Cerebellar cortex (tissue), 1 donor: ENCODE measurements around the gene CXCL6.

Experiments used
- DNase-seq: peaks from one replicate; pipeline ENCODE4 v3.0.0-alpha.2; 2015; ENCODE audit warnings: low spot score

CXCL6 gene

GRCh38 chr4:73842696-73843095 is 6.2 kb downstream of the CXCL6 start:
- no peak for DNase-seq

GRCh38 chr4:73843369-73843768 is 6.9 kb downstream of the CXCL6 start:
- DNase-seq: no peak

DNA sequence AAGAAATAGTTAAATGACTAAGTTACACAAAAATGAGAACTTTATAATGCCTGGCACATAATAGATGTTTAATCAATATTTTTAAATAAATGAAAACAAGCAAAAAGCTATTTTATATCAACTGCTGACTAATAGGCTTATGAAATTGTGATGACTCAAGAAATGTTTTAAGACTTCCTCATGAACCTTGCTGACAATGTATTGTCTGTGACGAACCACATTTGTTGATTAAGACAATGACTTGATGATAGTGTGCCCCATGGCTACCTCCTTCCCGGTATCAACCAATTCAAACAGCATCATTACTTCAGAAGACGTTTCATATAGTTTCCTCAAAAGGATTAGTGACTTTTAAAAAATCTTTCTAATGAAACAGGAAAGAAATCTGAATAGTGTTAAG is 7.9 kb downstream of the CXCL6 start:
- no peak for DNase-seq

DNA sequence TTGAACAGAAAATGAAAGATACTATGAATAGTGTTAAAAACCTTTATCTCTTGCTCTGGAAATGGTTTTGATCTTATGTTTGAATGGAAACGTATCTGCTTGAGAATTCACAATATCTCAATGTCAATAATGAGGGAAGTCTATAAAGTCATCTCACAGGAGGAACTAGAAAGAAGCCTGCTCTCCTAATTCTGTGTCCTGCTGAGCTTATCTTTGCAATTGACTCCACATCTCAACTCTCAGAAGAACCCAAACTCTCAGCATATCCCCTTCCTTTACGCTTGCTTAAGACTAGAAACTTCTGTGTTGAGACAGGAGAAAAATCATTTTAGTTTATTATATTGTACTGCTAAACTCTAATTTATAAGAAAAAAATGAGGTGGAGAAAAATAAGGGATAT is 8.3 kb downstream of the CXCL6 start:
- no peak for DNase-seq

DNA sequence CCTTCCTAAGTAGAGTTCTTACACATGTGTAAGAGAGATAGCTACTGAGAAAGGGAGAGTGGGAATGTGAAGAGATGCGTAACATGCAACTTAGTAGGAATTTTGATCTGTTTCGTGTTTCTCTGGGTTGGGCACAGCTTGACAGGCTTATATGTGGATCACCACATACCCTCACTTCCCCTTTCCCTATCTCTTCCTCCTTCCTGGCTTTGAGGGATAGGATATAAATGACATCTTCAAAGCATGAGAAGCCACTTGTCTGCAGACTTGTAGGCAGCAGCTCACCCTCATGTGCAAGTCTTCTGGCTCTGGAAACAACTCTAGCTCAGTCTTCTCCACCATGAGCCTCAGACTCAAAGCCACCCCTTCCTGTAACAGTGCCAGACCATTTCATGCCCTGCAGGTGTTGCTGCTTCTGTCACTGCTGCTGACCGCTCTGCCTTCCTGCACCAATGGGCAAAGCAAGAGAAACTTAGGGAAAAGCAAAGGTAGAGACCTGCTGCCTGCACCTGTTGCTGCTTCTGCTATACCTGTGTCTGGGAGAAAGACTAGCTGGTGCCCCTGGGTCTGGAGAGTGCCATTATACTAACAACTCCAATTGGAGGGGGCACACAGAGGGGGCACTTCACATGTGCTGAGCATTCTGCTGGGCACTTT is 11.2 kb downstream of the CXCL6 start:
- DNase-seq: no peak

DNA sequence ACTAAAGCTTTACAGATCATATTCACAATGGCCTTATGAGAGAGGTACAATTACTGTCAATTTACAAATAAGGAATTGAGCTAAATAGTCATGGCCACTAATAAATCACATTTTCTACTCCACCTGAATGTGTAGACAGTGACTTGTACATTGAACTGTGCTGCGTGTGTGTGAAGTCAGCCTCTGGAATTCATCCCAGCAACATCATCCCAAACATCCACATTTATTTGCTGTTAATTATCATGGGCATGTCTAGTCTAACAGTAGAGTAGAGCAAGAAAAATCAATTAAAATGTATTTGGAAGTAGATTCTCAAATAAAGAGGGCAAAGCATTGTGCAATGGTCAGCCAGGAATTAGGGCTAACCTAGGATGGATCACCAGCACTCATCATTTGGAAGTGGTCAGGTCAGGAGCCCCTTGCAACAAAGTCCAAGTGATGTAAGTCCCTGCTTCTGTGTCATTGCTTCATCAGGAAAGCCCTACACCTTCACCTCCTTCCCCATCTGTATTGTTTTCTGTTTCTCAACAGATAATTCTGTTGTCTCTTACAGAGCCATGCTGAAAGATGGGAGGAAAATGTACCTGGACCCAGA is 11.8 kb downstream of the CXCL6 start:
- no peak for DNase-seq

- no peak for DNase-seq
These were observed 13.9 kb downstream of the CXCL6 start for GRCh38 chr4:73850261-73850970.

GRCh38 chr4:73851293-73851692 is 14.8 kb downstream of the CXCL6 start:
- DNase-seq: no peak

DNA sequence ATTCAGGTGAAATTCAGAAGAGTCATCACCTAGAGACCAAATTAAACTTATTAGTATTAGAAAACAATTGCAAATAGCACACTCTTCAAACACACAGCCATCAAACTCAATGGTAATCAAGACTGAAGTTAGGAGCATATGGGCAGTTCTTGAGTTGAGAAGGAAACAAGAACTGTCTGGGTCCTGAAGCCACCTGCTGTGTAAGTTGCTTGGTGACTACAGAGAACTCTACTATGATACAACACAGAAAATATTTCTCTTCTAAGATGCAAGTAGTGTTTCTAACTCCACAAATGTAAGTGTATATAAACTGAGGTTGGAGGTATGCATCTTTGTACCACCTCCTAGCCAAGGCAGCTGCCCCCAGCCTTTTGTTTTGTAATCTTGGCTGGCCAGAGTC is 16.3 kb downstream of the CXCL6 start:
- no peak for DNase-seq

GRCh38 chr4:73853246-73853704 is 16.8 kb downstream of the CXCL6 start, which contains the start of gene PF4V1:
PF4V1 (plus strand) TSS chr4:73853296; CDS start chr4:73853363, 67 bp downstream.
- DNase-seq: no peak

DNA sequence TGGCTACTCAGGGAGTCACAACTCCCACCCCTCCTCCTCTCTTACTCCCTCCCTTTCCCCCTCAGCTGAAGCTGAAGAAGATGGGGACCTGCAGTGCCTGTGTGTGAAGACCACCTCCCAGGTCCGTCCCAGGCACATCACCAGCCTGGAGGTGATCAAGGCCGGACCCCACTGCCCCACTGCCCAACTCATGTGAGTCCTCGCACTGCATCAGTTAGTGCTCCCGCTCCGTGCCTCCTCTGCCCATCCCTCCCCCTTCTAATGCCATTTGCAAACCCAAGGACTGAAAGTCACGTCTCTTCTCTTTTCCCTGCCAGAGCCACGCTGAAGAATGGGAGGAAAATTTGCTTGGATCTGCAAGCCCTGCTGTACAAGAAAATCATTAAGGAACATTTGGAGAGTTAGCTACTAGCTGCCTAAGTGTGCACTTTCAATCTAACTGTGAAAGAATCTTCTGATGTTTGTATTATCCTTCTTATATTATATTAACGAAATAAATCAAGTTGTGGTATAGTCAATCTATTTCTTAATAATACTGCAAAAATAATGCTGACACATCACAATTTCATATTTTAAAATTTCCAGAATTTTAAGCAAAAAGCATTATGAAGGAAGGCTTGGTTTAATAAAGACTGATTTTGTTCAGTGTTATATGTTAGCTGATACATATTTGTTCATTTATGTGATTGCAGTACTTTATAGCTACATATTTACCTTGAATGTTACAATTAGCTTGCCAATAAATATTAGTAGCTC is 17.4 kb downstream of the CXCL6 start:
- DNase-seq: no peak

DNA sequence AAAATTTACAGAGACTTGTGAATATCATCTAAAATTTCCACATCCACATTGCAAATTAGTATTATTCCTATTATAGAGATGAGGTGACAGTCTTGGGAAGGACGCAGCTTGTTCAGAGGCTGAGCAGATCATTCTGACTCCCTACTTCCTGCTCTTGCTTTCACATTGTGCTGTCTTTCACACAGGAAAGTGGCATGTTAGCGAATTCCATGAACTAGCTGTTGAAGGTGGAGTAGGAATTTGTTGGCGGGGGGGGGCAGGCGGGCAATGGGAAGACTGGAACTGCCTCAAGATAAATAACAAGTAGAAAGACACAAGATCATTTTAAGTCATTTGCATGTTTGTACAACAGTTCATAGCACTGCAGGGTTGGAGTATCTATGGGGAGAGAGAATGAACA is 18.9 kb downstream of the CXCL6 start:
- no peak for DNase-seq

DNA sequence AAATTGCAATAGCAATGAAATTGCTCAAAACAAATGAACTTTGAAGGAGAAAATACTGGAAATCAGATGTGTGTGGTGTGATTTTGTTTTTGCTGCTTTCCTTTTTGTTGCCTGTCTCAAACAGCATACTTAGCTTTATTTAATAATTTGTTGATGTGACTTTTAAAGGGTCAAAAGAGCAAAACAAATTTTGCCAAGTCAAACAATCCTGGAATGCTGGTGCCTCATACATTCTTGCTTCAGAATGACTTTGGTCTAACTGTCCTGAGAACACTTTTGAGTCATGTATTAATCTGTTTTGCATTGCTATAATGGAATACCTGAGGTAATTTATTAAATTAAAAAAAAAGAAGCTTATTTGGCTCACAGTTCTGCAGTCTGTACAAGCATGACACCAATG is 20.0 kb downstream of the CXCL6 start:
- DNase-seq: no peak

GRCh38 chr4:73859614-73860088 is 23.2 kb downstream of the CXCL6 start:
- no peak for DNase-seq

DNA sequence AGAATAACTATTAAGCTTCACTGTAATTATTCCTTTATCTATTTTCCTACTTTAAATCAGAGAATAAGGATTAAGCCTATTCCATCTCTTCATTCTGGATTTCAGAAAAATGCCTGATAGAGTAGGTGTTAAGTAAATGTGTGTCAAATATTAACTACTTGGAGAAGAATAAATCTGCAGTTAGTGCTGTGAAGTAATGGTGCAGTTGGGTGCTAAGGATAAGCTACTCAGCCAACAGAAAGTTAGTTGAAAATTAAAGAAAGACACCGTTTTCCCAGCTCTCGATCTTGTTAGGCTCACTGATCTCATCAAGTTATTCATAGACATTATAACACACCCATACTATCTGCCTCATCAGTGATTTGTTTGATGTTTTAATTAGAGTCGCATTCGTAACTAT is 23.7 kb downstream of the CXCL6 start:
- no peak for DNase-seq

DNA sequence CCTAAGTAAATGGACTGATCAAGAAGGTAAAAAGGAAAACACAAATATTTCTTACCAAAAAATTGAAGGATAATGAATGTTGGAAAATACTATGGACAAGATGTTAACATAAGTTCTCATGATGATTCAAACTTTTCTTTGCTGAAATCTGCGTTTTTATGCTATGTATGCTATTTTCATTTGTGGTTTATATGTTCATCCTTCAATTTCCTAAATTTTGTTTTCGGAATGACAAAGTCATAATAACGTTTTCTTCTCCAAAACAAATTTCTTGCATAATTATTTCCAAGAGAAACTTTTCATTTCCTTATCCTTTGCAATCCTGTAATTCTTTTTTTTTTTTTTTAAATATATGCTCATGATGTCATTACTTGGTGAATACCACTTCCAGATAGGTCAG is 24.4 kb downstream of the CXCL6 start:
- DNase-seq: no peak

- no peak for DNase-seq
These were observed 25.8 kb downstream of the CXCL6 start for GRCh38 chr4:73862322-73862721.

DNA sequence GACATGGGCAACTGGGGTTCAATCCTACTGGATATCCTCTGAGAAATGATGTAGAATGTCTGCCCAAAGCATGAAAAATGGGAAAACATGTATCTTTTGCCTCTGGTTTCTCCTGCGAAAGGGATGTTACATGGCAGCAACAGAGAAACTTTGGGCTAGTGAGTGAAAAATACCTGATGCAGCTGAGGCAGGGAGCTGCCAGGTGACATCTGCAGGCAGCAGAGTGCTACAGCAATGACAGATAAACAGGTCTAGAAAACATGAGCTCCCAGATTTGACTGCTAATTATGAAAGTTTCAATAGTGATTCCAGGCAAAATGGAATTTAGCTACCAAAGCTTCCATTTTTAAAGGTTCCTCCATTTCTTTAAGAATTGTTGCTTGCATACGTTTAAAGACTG is 27.9 kb downstream of the CXCL6 start:
- DNase-seq: no peak

GRCh38 chr4:73864961-73865360 is 28.5 kb downstream of the CXCL6 start:
- no peak for DNase-seq

GRCh38 chr4:73865431-73866096 is 29.1 kb downstream of the CXCL6 start:
- DNase-seq: no peak

DNA sequence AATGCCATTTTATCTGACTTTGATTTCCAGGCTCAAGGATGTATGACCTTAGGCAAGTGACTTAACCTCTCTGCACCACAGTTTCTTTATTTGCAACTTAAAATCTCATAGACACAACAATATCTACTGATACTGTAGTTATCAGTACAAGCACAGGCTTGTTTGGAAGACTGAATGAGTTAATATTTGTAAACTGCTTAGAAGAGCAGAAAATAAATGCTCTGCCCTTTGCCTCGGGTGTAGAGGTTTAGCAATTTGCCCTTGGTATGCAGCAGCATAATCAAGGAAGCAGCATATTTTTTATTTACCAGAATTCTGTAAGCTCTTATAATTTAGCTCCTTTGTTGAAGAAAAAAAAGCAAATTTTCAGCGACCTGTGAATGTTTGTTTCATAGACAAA is 29.8 kb downstream of the CXCL6 start:
- DNase-seq: no peak

GRCh38 chr4:73867783-73868182 is 31.3 kb downstream of the CXCL6 start:
- no peak for DNase-seq
